Colonic mucosa (tissue), 4 donors: ENCODE results near the gene VPS13A. TPM values are rescaled to one million over a fixed set of nuclear protein-coding genes. Genes with fewer than 3 reads are reported as not detected.
A peak's percentile ranks its signal among the peaks of the same experiment; 100 is the strongest.

Experiments used
- DNase-seq: peaks from one replicate; pipeline ENCODE4 v3.0.0-alpha.2; 2020
- H3K27ac ChIP-seq: fragments of 200-600 bp; one replicate; pipeline ENCODE4 v1.8.0; 2021
- H3K27me3 ChIP-seq: fragments of 200-600 bp; one replicate; pipeline ENCODE4 v1.8.0; 2021
- H3K36me3 ChIP-seq: fragments of 200-600 bp; one replicate; pipeline ENCODE4 v1.8.0; 2021
- H3K4me1 ChIP-seq: fragments of 200-600 bp; one replicate; pipeline ENCODE4 v1.8.0; 2021; ENCODE audit warnings: mild to moderate bottlenecking
- H3K4me3 ChIP-seq: fragments of 200-600 bp; one replicate; pipeline ENCODE4 v1.8.0; 2021
- H3K9ac ChIP-seq, 2 donors: one replicate each; pipeline ENCODE4 v1.7.0; 2013; ENCODE audit warnings: control low read depth in 2 of 2, low read depth in 2 of 2, low read length in 2 of 2
- H3K9me3 ChIP-seq: fragments of 200-600 bp; one replicate; pipeline ENCODE4 v1.8.0; 2021
- intact Hi-C: fragments of 100-400 bp; cut with DNase I; formaldehyde crosslinking; loops from one replicate; pipeline ENCODE4 v1.14.1; 2022
- total RNA-seq, 2 donors: library from RNA; stranded (reverse); fragmentation: NEBNext Ultra II Directional in 1 of 2; extraction: Animal tissue kit (Norgen Biotek cat#: 25700) in 1 of 2; gene quantifications; one replicate each; pipeline ENCODE4 v1.2.1, GENCODE V29; 2021
- TF ChIP-seq, protein P1 (sequence below): fragments of 200-600 bp; IDR thresholded peaks from one replicate; pipeline ENCODE4 v1.8.0; 2022; ENCODE audit warnings: antibody characterized with exemption, mild to moderate bottlenecking
- donor health status: healthy.
- donor health status: DM: no; HTN: no; CAD: no.
- donor health status: DM: no; HTN: no; CAD: no.

The VPS13A gene
- total RNA-seq, 2 donors from 2014 or later, result 31.8 to 45.2 TPM

DNA sequence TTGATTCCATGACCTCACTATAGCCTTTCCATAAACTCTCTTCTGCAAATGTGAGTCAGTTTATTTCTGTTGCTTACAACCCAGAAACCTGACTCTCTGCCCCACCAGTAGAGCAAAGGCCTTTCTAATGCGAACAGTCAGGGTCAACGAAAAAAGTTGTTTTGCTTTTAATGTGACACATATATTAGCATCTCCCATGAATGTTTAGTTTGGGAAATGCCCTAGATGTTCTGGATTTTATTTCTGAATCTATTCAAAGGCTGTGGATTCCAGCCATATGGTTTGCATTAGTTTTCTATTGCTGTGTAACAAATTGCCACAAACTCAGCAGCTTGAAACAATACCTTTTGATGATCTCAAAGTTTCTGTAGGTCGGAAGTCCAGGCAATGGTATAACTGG lies 277.3 kb downstream of the VPS13A start:
- DNase-seq, result no peak
- intact Hi-C loops, result loop anchor here (5.0 to 10.0 kb wide), 3 partner anchors 193 to 580 kb away; partner anchors contain the start of genes GNA14 and GNAQ
- Histone ChIP-seq H3K4me3 (no peak overlapping the region), H3K36me3 (no peaks in the 10 kb centered on the region), H3K27ac (no peak overlapping the region), H3K9ac (no peak overlapping the region), H3K4me1 (no peaks in the 10 kb centered on the region), H3K9me3 (no peaks in the 10 kb centered on the region), H3K27me3 (no peaks in the 10 kb centered on the region)
- TF ChIP-seq, protein P1, sequence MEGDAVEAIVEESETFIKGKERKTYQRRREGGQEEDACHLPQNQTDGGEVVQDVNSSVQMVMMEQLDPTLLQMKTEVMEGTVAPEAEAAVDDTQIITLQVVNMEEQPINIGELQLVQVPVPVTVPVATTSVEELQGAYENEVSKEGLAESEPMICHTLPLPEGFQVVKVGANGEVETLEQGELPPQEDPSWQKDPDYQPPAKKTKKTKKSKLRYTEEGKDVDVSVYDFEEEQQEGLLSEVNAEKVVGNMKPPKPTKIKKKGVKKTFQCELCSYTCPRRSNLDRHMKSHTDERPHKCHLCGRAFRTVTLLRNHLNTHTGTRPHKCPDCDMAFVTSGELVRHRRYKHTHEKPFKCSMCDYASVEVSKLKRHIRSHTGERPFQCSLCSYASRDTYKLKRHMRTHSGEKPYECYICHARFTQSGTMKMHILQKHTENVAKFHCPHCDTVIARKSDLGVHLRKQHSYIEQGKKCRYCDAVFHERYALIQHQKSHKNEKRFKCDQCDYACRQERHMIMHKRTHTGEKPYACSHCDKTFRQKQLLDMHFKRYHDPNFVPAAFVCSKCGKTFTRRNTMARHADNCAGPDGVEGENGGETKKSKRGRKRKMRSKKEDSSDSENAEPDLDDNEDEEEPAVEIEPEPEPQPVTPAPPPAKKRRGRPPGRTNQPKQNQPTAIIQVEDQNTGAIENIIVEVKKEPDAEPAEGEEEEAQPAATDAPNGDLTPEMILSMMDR, result no peak

DNA sequence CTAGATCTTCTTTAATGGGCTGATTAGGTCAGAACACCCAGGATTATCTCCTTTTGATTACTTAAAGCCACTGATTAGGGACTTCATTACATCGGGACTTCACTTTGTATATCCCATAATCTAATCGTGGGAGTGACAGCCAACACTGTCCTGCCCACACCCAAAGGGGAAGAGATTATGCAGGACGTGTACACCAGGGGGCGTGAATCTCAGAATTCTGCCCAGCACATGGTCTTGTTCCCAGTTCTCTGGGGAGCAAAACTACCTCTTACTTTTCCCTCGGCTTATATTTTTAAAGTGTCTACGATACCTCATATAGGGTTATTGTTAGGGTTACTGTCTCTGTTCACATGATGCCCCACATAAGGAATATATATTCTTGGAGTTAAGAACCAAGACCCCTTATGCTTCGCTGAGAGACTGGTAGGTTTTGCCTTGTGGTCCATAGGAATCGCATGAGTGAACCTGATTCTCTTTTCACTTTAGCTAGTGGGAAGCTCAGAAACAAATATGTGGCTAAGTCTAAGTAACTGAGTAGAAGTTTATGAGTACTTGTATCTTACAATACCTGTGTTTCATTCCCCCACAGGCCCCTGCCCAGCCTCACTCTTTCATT lies 278.1 kb downstream of the VPS13A start:
- Histone ChIP-seq H3K9me3 (no peaks in the 10 kb centered on the region), H3K9ac (no peak overlapping the region), H3K27ac (no peak overlapping the region), H3K4me3 (no peak overlapping the region), H3K4me1 (no peaks in the 10 kb centered on the region), H3K36me3 (no peaks in the 10 kb centered on the region), H3K27me3 (no peaks in the 10 kb centered on the region)
- TF ChIP-seq, protein P1, result peak; percentile 60
- intact Hi-C loops, result loop anchor here (5.0 to 10.0 kb wide), 3 partner anchors 192 to 579 kb away; partner anchors contain the start of genes GNA14 and GNAQ
- peak; percentile 76 for DNase-seq

DNA sequence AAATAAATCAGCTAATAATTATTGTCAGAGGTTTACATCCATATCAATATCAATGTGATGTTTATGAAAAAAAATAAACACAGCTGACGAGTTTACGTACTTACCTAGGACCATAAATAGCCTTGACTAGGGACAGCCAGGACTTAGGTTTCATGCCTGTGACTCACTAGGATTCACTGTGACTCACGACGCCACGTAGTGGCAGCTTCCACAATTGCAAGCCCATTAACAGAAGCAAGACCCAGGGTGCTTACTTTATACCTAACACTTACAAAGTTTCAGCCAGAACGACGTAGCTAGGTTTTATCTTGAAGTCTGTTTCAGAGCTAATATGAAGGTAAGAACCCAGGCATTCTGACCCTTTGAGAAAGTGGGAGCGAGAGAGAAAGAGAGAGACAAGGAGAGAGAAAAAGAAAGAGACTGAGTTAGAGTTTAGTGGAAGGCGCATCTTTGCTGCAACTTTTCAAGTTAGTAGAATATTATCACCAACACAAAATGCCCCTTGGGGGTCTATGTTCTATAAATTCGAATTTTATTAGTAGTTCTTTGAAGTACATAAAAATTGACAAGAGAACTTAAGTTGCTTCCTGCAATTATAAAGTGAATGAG lies 279.6 kb downstream of the VPS13A start:
- intact Hi-C loops, result loop anchor here (5.0 to 10.0 kb wide), 3 partner anchors 190 to 578 kb away; partner anchors contain the start of genes GNA14 and GNAQ
- Histone ChIP-seq H3K36me3 (no peaks in the 10 kb centered on the region), H3K27me3 (no peaks in the 10 kb centered on the region), H3K4me1 (no peaks in the 10 kb centered on the region), H3K9ac (no peak overlapping the region), H3K4me3 (no peak overlapping the region), H3K27ac (no peak overlapping the region), H3K9me3 (no peaks in the 10 kb centered on the region)
- TF ChIP-seq, protein P1, result peak; percentile 98
- peak; percentile 93 for DNase-seq

DNA sequence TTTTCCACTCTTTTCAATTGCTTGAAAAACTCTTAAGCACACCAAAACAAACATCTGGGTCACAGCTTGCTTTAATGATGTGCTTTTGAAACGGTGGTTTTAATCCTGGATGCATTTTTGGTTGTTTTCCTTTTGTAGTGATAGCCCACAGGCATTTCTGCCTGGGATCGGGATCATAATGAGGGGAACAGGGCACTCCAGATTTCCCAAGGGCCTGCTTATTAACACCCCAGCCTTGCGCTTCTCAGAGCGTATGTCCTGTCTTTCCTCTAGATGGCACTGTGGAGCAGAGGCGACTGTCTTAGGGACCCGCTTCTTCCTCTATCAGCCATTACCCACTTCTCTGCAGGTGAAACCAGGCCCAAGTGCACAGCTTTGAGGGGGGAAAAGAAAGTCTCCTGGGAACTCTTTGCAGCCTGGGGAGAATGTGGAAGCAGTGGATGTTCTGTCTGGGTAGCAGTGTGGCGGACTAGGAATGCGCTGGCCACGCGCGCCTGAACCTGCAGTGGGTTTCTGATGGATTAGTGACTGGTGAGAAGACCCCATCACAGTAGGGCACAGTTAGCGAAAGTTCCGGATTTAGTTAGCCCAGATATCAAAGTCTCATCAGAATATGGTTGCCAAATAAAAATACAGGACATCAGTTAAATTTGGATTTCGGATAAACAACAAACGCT lies 280.7 kb downstream of the VPS13A start:
- H3K27ac ChIP-seq, result no peak overlapping the region
- H3K4me3 ChIP-seq, result no peak overlapping the region
- TF ChIP-seq, protein P1, result peak; percentile 75
- H3K4me1 ChIP-seq, result no peaks in the 10 kb centered on the region
- H3K27me3 ChIP-seq, result no peaks in the 10 kb centered on the region
- no peaks in the 10 kb centered on the region for H3K9me3 ChIP-seq
- H3K36me3 ChIP-seq, result no peaks in the 10 kb centered on the region
- H3K9ac ChIP-seq, result no peak overlapping the region
- DNase-seq, result peak; percentile 74
- intact Hi-C loops, result loop anchor here (5.0 to 10.0 kb wide), 3 partner anchors 189 to 577 kb away; partner anchors contain the start of genes GNA14 and GNAQ

DNA sequence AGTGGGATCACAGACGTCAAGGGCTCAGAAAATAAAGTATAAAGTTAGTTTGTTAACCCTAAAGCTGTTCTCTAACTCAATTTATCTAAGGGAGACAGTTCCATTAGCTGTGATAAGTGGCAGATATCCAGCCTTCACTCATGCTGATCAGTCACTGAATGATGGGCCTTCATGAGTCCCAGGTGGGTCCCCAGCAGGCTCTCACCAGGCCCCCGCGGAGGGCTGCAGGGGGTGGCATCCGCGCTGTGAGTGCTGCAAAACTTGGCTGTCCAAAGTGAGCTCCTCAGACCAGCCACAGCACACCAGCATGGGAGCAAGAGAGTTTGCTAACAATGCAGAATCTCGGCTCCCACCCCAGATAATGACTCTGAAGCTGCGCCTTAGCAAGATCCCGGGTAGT lies 283.6 kb downstream of the VPS13A start:
- no peak for DNase-seq
- H3K4me1 ChIP-seq, result no peaks in the 10 kb centered on the region
- H3K9ac ChIP-seq, result no peak overlapping the region
- intact Hi-C loops, result no loop called here
- no peaks in the 10 kb centered on the region for H3K36me3 ChIP-seq
- H3K4me3 ChIP-seq, result no peak overlapping the region
- TF ChIP-seq, protein P1, result no peak
- H3K27me3 ChIP-seq, result no peaks in the 10 kb centered on the region
- H3K27ac ChIP-seq, result no peak overlapping the region
- H3K9me3 ChIP-seq, result no peaks in the 10 kb centered on the region
